Measurements from ENCODE around the gene USP7.

DNA sequence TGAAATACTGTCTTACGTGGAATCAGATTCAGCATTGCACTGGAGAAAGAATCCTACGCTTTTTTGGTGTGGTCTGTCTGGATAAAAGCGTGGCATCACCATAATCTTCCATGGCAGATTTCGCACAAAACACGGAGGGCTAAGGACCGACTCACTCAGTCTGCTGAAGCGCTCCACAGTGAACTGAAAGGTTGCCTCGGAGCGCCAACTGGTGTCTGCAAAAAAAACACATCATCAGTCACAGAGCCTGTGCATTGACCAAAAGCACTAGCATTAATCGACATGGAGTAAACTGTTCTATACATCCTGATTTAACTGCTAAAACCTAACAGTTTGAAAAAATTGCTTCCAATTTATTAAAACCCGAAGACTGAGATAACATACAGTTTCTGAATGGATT, 40.5 kb downstream of the USP7 start:
- no peak for TF ChIP-seq CTCF (IDR thresholded peaks at IDR 0.05; ENCODE audit: poor library complexity)
- no peak for TF ChIP-seq EZH2 (IDR thresholded peaks at IDR 0.05; ENCODE audit: borderline replicate concordance)
- TF ChIP-seq EZH2phosphoT487 (IDR thresholded peaks at IDR 0.05; ENCODE audit: low read depth, severe bottlenecking, unreplicated experiment) = no peak

Data from hepatocyte (in vitro differentiated cells).